ENCODE data around the gene LRCH1. TPM values are rescaled to one million over a fixed set of nuclear protein-coding genes. Genes with fewer than 3 reads are reported as not detected.

The LRCH1 gene
- total and polyA plus RNA-seq, 10 of the 15 experiments (the other 5 are each of a cell fraction or from before 2014, with no cell fraction given), result 5.3 to 48.9 (median 14.4) TPM

DNA sequence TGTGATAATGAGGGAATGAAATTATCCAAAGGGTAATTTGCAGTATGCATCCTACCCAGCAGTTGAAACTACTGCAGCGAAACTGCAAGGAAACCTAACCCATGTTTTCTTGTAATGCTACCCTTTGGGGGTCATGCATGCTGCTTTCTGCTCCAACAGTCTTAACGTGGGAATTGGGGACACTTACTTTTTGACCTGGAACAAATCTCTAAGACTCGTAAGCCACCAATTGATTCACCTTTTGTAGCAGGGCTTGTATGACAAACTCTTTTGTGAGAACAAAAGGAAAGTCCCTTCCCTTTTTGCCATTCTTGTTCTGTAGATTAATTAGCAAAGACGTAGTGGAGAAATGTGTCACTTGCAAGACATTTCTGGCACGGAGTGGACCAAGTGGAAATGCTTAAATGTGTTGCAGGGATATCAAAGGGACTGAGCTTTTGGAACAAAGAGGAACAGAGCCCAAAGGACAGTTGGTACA lies 27.4 kb downstream of the LRCH1 start (continued):
- no peak; the same call in 1 of the 2 replicates for TF ChIP-seq PML (IDR thresholded peaks at IDR 0.05; ENCODE audit: low read length)
- TF ChIP-seq PAX5 (IDR thresholded peaks at IDR 0.05; ENCODE audit: borderline replicate concordance, low read depth, low read length), result peak; percentile 77
- TF ChIP-seq, protein P1, sequence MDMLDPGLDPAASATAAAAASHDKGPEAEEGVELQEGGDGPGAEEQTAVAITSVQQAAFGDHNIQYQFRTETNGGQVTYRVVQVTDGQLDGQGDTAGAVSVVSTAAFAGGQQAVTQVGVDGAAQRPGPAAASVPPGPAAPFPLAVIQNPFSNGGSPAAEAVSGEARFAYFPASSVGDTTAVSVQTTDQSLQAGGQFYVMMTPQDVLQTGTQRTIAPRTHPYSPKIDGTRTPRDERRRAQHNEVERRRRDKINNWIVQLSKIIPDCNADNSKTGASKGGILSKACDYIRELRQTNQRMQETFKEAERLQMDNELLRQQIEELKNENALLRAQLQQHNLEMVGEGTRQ (IDR thresholded peaks at IDR 0.05; ENCODE audit: borderline replicate concordance, low read depth, low read length), result no peak
- TF ChIP-seq RAD51 (IDR thresholded peaks at IDR 0.05), result no peak
- TF ChIP-seq RAD21 (IDR thresholded peaks at IDR 0.05; ENCODE audit: insufficient read depth, low read depth, low read length), result 0 out of 2 replicates have a peak, but pooled peaks have one; percentile 10
- no peak for TF ChIP-seq CBX3 (IDR thresholded peaks at IDR 0.05; ENCODE audit: borderline replicate concordance, low read depth)
- no peak for TF ChIP-seq POU2F2 (IDR thresholded peaks at IDR 0.05; ENCODE audit: borderline replicate concordance, low read depth, low read length)
- TF ChIP-seq, protein P2, sequence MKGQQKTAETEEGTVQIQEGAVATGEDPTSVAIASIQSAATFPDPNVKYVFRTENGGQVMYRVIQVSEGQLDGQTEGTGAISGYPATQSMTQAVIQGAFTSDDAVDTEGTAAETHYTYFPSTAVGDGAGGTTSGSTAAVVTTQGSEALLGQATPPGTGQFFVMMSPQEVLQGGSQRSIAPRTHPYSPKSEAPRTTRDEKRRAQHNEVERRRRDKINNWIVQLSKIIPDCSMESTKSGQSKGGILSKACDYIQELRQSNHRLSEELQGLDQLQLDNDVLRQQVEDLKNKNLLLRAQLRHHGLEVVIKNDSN (IDR thresholded peaks at IDR 0.05; ENCODE audit: borderline replicate concordance, extremely low read length, insufficient read depth, low read depth, low read length), result no peak
- TF ChIP-seq SIX5 (IDR thresholded peaks at IDR 0.05; ENCODE audit: low read depth, low read length, severe bottlenecking), result no peak
- no peak for TF ChIP-seq NR2C1 (IDR thresholded peaks at IDR 0.05)
- no peak for TF ChIP-seq TAF1 (IDR thresholded peaks at IDR 0.05; ENCODE audit: borderline replicate concordance, low read depth, low read length)
- TF ChIP-seq, protein P3, sequence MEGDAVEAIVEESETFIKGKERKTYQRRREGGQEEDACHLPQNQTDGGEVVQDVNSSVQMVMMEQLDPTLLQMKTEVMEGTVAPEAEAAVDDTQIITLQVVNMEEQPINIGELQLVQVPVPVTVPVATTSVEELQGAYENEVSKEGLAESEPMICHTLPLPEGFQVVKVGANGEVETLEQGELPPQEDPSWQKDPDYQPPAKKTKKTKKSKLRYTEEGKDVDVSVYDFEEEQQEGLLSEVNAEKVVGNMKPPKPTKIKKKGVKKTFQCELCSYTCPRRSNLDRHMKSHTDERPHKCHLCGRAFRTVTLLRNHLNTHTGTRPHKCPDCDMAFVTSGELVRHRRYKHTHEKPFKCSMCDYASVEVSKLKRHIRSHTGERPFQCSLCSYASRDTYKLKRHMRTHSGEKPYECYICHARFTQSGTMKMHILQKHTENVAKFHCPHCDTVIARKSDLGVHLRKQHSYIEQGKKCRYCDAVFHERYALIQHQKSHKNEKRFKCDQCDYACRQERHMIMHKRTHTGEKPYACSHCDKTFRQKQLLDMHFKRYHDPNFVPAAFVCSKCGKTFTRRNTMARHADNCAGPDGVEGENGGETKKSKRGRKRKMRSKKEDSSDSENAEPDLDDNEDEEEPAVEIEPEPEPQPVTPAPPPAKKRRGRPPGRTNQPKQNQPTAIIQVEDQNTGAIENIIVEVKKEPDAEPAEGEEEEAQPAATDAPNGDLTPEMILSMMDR (IDR thresholded peaks at IDR 0.05 in 2 of 3, conservative IDR thresholded peaks at IDR 0.05 in 1 of 3; ENCODE audit: control insufficient read depth in 2 of 3, extremely low read depth in 1 of 3, insufficient read depth in 1 of 3, low read depth in 3 of 3, low read length in 3 of 3), result no peak
- peak; percentile 44; the same call in 1 of the 2 replicates for TF ChIP-seq ZBED1 (IDR thresholded peaks at IDR 0.05; ENCODE audit: borderline replicate concordance)
- no peak for TF ChIP-seq SREBF1 (IDR thresholded peaks at IDR 0.05; ENCODE audit: low read length)
- TF ChIP-seq NR2F1 (conservative IDR thresholded peaks at IDR 0.05), result peak; percentile 81
- no peak for TF ChIP-seq PAX8 (IDR thresholded peaks at IDR 0.05)
- 0 out of 2 replicates have a peak, but pooled peaks have one; percentile 42 for TF ChIP-seq NBN (IDR thresholded peaks at IDR 0.05)
- TF ChIP-seq HDAC6 (IDR thresholded peaks at IDR 0.05; ENCODE audit: unreplicated experiment), result no peak
- TF ChIP-seq ZNF384 (IDR thresholded peaks at IDR 0.05; ENCODE audit: borderline replicate concordance, low read depth, low read length), result no peak
- TF ChIP-seq CREB1 (IDR thresholded peaks at IDR 0.05; ENCODE audit: low read depth), result no peak
- TF ChIP-seq KLF5 (IDR thresholded peaks at IDR 0.05; ENCODE audit: partially characterized antibody), result no peak
- TF ChIP-seq, protein P4, sequence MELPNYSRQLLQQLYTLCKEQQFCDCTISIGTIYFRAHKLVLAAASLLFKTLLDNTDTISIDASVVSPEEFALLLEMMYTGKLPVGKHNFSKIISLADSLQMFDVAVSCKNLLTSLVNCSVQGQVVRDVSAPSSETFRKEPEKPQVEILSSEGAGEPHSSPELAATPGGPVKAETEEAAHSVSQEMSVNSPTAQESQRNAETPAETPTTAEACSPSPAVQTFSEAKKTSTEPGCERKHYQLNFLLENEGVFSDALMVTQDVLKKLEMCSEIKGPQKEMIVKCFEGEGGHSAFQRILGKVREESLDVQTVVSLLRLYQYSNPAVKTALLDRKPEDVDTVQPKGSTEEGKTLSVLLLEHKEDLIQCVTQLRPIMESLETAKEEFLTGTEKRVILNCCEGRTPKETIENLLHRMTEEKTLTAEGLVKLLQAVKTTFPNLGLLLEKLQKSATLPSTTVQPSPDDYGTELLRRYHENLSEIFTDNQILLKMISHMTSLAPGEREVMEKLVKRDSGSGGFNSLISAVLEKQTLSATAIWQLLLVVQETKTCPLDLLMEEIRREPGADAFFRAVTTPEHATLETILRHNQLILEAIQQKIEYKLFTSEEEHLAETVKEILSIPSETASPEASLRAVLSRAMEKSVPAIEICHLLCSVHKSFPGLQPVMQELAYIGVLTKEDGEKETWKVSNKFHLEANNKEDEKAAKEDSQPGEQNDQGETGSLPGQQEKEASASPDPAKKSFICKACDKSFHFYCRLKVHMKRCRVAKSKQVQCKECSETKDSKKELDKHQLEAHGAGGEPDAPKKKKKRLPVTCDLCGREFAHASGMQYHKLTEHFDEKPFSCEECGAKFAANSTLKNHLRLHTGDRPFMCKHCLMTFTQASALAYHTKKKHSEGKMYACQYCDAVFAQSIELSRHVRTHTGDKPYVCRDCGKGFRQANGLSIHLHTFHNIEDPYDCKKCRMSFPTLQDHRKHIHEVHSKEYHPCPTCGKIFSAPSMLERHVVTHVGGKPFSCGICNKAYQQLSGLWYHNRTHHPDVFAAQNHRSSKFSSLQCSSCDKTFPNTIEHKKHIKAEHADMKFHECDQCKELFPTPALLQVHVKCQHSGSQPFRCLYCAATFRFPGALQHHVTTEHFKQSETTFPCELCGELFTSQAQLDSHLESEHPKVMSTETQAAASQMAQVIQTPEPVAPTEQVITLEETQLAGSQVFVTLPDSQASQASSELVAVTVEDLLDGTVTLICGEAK (IDR thresholded peaks at IDR 0.05; ENCODE audit: borderline replicate concordance), result no peak
- peak; percentile 73 for TF ChIP-seq ATF7 (IDR thresholded peaks at IDR 0.05; ENCODE audit: low read depth)
- TF ChIP-seq NR2C2 (IDR thresholded peaks at IDR 0.05; ENCODE audit: borderline replicate concordance, control insufficient read depth, insufficient read length, low read depth), result no peak
- no peak for TF ChIP-seq SMARCA5 (IDR thresholded peaks at IDR 0.05)
- TF ChIP-seq TCF7 (IDR thresholded peaks at IDR 0.05; ENCODE audit: borderline replicate concordance), result peak; percentile 21; the same call in 1 of the 2 replicates

Data from GM12878 (cell line).